Sigmoid colon (tissue), 4 donors: ENCODE measurements around the gene UGT1A5.

Experiments
- CTCF ChIP-seq, 4 experiments: fragments of 450-650 bp in 3 of 4; fragments of 200-600 bp in 1 of 4; IDR thresholded peaks; one replicate each; pipeline ENCODE4 v1.5.1; 2016 to 2019; ENCODE audit warnings: antibody characterized with exemption in 4 of 4, mild to moderate bottlenecking in 3 of 4, moderate library complexity in 2 of 4
- EP300 ChIP-seq, 4 donors: sonication (generic); formaldehyde crosslinking; IDR thresholded peaks; one replicate each; pipeline ENCODE4 v1.6.1; 2017; ENCODE audit warnings: antibody characterized with exemption in 4 of 4
- POLR2AphosphoS5 ChIP-seq, 4 donors: sonication (generic); formaldehyde crosslinking; IDR thresholded peaks; one replicate each; pipeline ENCODE4 v1.6.1; 2017; ENCODE audit warnings: antibody characterized with exemption in 4 of 4

DNA sequence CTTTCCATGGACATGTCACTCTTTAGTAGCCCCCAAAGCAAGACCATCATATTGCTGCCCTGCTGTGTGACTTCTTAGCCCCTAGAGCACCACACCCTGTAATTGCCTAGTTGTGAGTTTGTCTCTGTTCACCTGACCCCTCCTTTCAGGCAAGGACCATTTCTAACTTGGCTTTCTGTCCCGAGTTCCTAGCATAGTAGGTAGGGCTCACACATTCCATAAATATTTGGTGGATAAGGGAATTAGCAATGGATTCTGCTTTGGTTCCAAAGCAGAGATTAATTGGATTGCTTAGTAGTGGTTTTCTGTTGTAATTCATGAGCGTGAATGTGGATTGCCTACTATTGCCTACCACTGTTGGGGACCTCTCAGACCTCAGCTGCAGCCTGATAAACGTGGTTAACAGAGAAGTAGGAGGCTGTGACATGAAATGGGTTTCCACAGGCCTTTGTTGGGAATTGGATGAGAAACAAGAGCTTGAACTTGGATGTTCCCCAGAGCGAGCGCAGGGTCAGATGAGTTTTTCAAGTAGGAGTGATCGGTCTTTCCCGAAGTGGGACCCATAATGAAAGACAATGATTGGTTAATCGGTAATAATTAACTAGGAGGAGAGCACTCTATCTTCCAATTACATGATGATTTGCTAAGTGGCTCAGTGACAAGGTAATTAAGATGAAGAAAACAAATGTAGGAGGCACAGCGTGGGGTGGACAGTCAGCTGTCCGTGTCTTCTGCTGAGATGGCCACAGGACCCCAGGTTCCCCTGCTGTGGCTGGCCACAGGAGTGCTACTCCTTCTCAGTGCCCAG, 34.0 kb downstream of the UGT1A5 start:
- TF ChIP-seq CTCF (IDR thresholded peaks at IDR 0.05) (no peak), POLR2AphosphoS5 (IDR thresholded peaks at IDR 0.05) (no peak), EP300 (IDR thresholded peaks at IDR 0.05) (no peak)
